IPS-18c (cell line): Measurements from ENCODE around the gene BTBD17.
"Not testable (repeated sequence)": the region's sequence is repeated elsewhere in the genome, so short reads cannot be mapped to it uniquely, and the experiment has no call there.

Experiments used
- H3K4me3 ChIP-seq: 2 replicates; pipeline ENCODE4 v1.7.0; 2013; ENCODE audit warnings: low read depth, mild to moderate bottlenecking, low read length, moderate library complexity; ENCODE audit not compliant: insufficient read depth
- H3K9me3 ChIP-seq: one replicate; pipeline ENCODE4 v1.6.1; 2013; ENCODE audit warnings: mild to moderate bottlenecking, low read length, moderate library complexity; ENCODE audit not compliant: control insufficient read depth, insufficient read depth

BTBD17 gene

GRCh38 chr17:74361230-74362068 lies at the start of gene BTBD17:
BTBD17 (minus strand) TSS chr17:74361868; CDS start chr17:74361819, 49 bp downstream.
- Histone ChIP-seq H3K9me3 (peaks cover 2% of the 10 kb centered on the region), H3K4me3 (peak within 1 kb of the TSS; percentile 20; the same call in 1 of the 2 replicates)

GRCh38 chr17:74410001-74410443 lies 48.4 kb upstream of the BTBD17 start:
- no peaks in the 10 kb centered on the region for H3K9me3 ChIP-seq

GRCh38 chr17:74408815-74409214 lies 47.1 kb upstream of the BTBD17 start:
- H3K9me3 ChIP-seq, result no peaks in the 10 kb centered on the region
- no peak overlapping the region for H3K4me3 ChIP-seq

More at GRCh38 chr17:74410001-74410443, 48.4 kb upstream of the BTBD17 start:
- H3K4me3 ChIP-seq, result no peak overlapping the region

- Histone ChIP-seq H3K4me3 (no peak overlapping the region), H3K9me3 (no peaks in the 10 kb centered on the region)
These were observed 46.6 kb upstream of the BTBD17 start for GRCh38 chr17:74408262-74408661.

GRCh38 chr17:74407384-74407783 lies 45.7 kb upstream of the BTBD17 start:
- no peaks in the 10 kb centered on the region for H3K9me3 ChIP-seq
- no peak overlapping the region for H3K4me3 ChIP-seq

- H3K9me3 ChIP-seq, H3K4me3 ChIP-seq: not testable (repeated sequence)
These were observed 43.6 kb upstream of the BTBD17 start for GRCh38 chr17:74405311-74405710.

- no peak overlapping the region for H3K4me3 ChIP-seq
These were observed 43.1 kb upstream of the BTBD17 start for GRCh38 chr17:74404789-74405188.

GRCh38 chr17:74404218-74404617 lies 42.5 kb upstream of the BTBD17 start:
- H3K4me3 ChIP-seq, result no peak overlapping the region; the same call in 1 of the 2 replicates
- no peaks in the 10 kb centered on the region for H3K9me3 ChIP-seq

More at GRCh38 chr17:74404789-74405188, 43.1 kb upstream of the BTBD17 start:
- H3K9me3 ChIP-seq, result no peaks in the 10 kb centered on the region

GRCh38 chr17:74403512-74404137 lies 42.0 kb upstream of the BTBD17 start:
- no peaks in the 10 kb centered on the region for H3K9me3 ChIP-seq
- no peak overlapping the region; the same call in 1 of the 2 replicates for H3K4me3 ChIP-seq

GRCh38 chr17:74402048-74402447 lies 40.4 kb upstream of the BTBD17 start:
- H3K9me3 ChIP-seq, result no peaks in the 10 kb centered on the region
- H3K4me3 ChIP-seq, result no peak overlapping the region

GRCh38 chr17:74396567-74396966 lies 34.9 kb upstream of the BTBD17 start:
- H3K4me3 ChIP-seq, result no peak overlapping the region
- no peaks in the 10 kb centered on the region for H3K9me3 ChIP-seq

- H3K9me3 ChIP-seq, result no peaks in the 10 kb centered on the region
- H3K4me3 ChIP-seq, result no peak overlapping the region
These were observed 33.3 kb upstream of the BTBD17 start for GRCh38 chr17:74394977-74395376.

GRCh38 chr17:74394275-74394950 lies 32.7 kb upstream of the BTBD17 start:
- H3K4me3 ChIP-seq, result no peak overlapping the region
- H3K9me3 ChIP-seq, result no peaks in the 10 kb centered on the region

GRCh38 chr17:74393346-74393942 lies 31.8 kb upstream of the BTBD17 start:
- H3K9me3 ChIP-seq, result no peaks in the 10 kb centered on the region
- H3K4me3 ChIP-seq, result no peak overlapping the region

- Histone ChIP-seq H3K4me3 (no peak overlapping the region), H3K9me3 (no peaks in the 10 kb centered on the region)
These were observed 31.2 kb upstream of the BTBD17 start for GRCh38 chr17:74392848-74393247.

GRCh38 chr17:74391771-74392170 lies 30.1 kb upstream of the BTBD17 start:
- no peaks in the 10 kb centered on the region for H3K9me3 ChIP-seq
- H3K4me3 ChIP-seq, result no peak overlapping the region
